HCT116 (cell line): ENCODE measurements around the gene RNF144B. TPM values are rescaled to one million over a fixed set of nuclear protein-coding genes. Genes with fewer than 3 reads are reported as not detected.

Source experiments
- ATAC-seq: fragments of 200-7000 bp; cut with Tn5 transposase; 2 replicates; pipeline ENCODE4 v1.9.1; 2020; ENCODE audit warnings: mild to moderate bottlenecking, moderate library complexity
- BruUV-seq: library from RNA; stranded (reverse); fragments of 400-500 nt; replicated peaks from 2 replicates; lab custom pipeline; 2021; lab: Mats Ljungman, UMichigan
- CTCF ChIA-PET: fragments of 300-600 bp; sonication (Branson Sonifier 250); formaldehyde crosslinking; loops from one replicate; lab custom pipeline; 2021; ENCODE audit warnings: antibody characterized with exemption; lab: Charles Lee
- POLR2A ChIA-PET: fragments of 300-600, 350-600 bp; sonication (Branson Sonifier 250); formaldehyde crosslinking; loops from one replicate; lab custom pipeline; 2021; ENCODE audit warnings: antibody characterized with exemption; lab: Charles Lee
- RAD21 ChIA-PET, 2 experiments: fragments of 300-600 bp; sonication (Branson Sonifier 250); formaldehyde crosslinking; loops; one replicate each; lab custom pipeline; 2023; ENCODE audit warnings: low total read pairs in 2 of 2; ENCODE audit not compliant: uncharacterized antibody in 2 of 2, unreplicated experiment in 2 of 2, low non-redundant PET in 1 of 2; lab: Charles Lee
- DNase-seq: peaks from one replicate; pipeline ENCODE4 v3.0.0-alpha.2; 2010; ENCODE audit warnings: low read depth, low spot score
- H2AFZ ChIP-seq: fragments of 200-600 bp; shearing (Covaris generic), sonication (generic); 2 replicates; pipeline ENCODE4 v1.6.1; 2017; ENCODE audit warnings: low read depth, mixed run types, mixed read lengths, antibody characterized with exemption, low read length; ENCODE audit not compliant: poor library complexity, severe bottlenecking
- H3K27ac ChIP-seq: 2 replicates; pipeline ENCODE4 v1.5.1; 2012; ENCODE audit warnings: low read depth, low read length
- H3K27me3 ChIP-seq: fragments of 200-600 bp; sonication (generic); 2 replicates; pipeline ENCODE4 v1.6.1; 2016; ENCODE audit warnings: mixed run types, low read length, mixed read lengths; ENCODE audit not compliant: insufficient read depth
- H3K36me3 ChIP-seq, 2 experiments: fragments of 200-500 bp in 1 of 2; fragments of 200-600 bp in 1 of 2; sonication (Bioruptor generic) in 1 of 2; sonication (generic) in 1 of 2; 2 replicates each; pipeline versions ENCODE4 v1.5.1 to v1.6.1; 2014 to 2016; ENCODE audit warnings: low read length in 2 of 2, inconsistent platforms in 1 of 2, mixed read lengths in 1 of 2, mixed run types in 1 of 2; ENCODE audit not compliant: insufficient read depth in 2 of 2, control insufficient read depth in 1 of 2
- H3K4me1 ChIP-seq, 2 experiments: fragments of 200-600 bp in 1 of 2; sonication (generic) in 1 of 2; 2 replicates each; pipeline versions ENCODE4 v1.5.1 to v1.6.1; 2012 to 2017; ENCODE audit warnings: low read length in 2 of 2, inconsistent platforms in 1 of 2, mild to moderate bottlenecking in 1 of 2, mixed read lengths in 1 of 2, mixed run types in 1 of 2, moderate library complexity in 1 of 2; ENCODE audit not compliant: insufficient read depth in 2 of 2, control insufficient read depth in 1 of 2
- H3K4me2 ChIP-seq: fragments of 200-600 bp; sonication (generic); 2 replicates; pipeline ENCODE4 v1.6.1; 2017; ENCODE audit warnings: mixed run types, low read length, mixed read lengths
- H3K4me3 ChIP-seq, 2 experiments: fragments of 200-600 bp in 1 of 2; sonication (generic) in 1 of 2; replicated peaks in 1 of 2; 2 replicates each; pipeline ENCODE4 v1.5.1; 2011 to 2016; ENCODE audit warnings: low read length in 2 of 2, control low read depth in 1 of 2, low read depth in 1 of 2, mild to moderate bottlenecking in 1 of 2, mixed read lengths in 1 of 2, mixed run types in 1 of 2
- H3K79me2 ChIP-seq: fragments of 200-600 bp; sonication (generic); 2 replicates; pipeline ENCODE4 v1.6.1; 2017; ENCODE audit warnings: mild to moderate bottlenecking, mixed run types, low read length, moderate library complexity, mixed read lengths; ENCODE audit not compliant: insufficient read depth
- H3K9ac ChIP-seq: fragments of 200-600 bp; sonication (generic); 2 replicates; pipeline ENCODE4 v1.6.1; 2016; ENCODE audit warnings: low read length, mixed read lengths
- H3K9me2 ChIP-seq: fragments of 200-600 bp; sonication (generic), shearing (Covaris generic); 2 replicates; pipeline ENCODE4 v1.6.1; 2017; ENCODE audit warnings: mixed run types, mild to moderate bottlenecking, moderate library complexity; ENCODE audit not compliant: insufficient read depth
- H3K9me3 ChIP-seq, 2 experiments: fragments of 200-500 bp in 1 of 2; fragments of 200-600 bp in 1 of 2; sonication (Bioruptor generic) in 1 of 2; sonication (generic) in 1 of 2; 2 replicates each; pipeline ENCODE4 v1.6.1; 2014 to 2017; ENCODE audit warnings: low read length in 2 of 2, mixed read lengths in 2 of 2, inconsistent platforms in 1 of 2, low read depth in 1 of 2, mild to moderate bottlenecking in 1 of 2, mixed run types in 1 of 2, moderate library complexity in 1 of 2; ENCODE audit not compliant: control insufficient read depth in 1 of 2, insufficient read depth in 1 of 2
- H4K20me1 ChIP-seq: fragments of 200-600 bp; sonication (generic), shearing (Covaris generic); 2 replicates; pipeline ENCODE4 v1.6.1; 2017; ENCODE audit warnings: mixed run types, mild to moderate bottlenecking, moderate library complexity; ENCODE audit not compliant: insufficient read depth
- ATF3 ChIP-seq: IDR thresholded peaks from 2 replicates; pipeline ENCODE4 v1.6.1; 2012
- CBX3 ChIP-seq: IDR thresholded peaks from 2 replicates; pipeline ENCODE4 v1.6.1; 2012; ENCODE audit warnings: low read depth
- CEBPB ChIP-seq: IDR thresholded peaks from 2 replicates; pipeline ENCODE4 v1.6.1; 2012; ENCODE audit warnings: low read depth
- CTCF ChIP-seq, 3 experiments: fragments of 200-600 bp in 1 of 3; sonication (generic) in 1 of 3; IDR thresholded peaks in 2 of 3; conservative IDR thresholded peaks in 1 of 3; 2 replicates each; pipeline ENCODE4 v1.5.1; 2012 to 2017; ENCODE audit warnings: low read depth in 2 of 3, low read length in 2 of 3, antibody characterized with exemption in 1 of 3, borderline replicate concordance in 1 of 3, control low read depth in 1 of 3, mild to moderate bottlenecking in 1 of 3, mixed read lengths in 1 of 3, mixed run types in 1 of 3, moderate library complexity in 1 of 3; ENCODE audit not compliant: insufficient read depth in 1 of 3
- ELF1 ChIP-seq: IDR thresholded peaks from 2 replicates; pipeline ENCODE4 v1.6.1; 2012; ENCODE audit warnings: low read depth, borderline replicate concordance
- EZH2 ChIP-seq: fragments of 200-600 bp; sonication (generic); IDR thresholded peaks from 2 replicates; pipeline ENCODE4 v1.6.1; 2017; ENCODE audit warnings: antibody characterized with exemption, mixed run types
- JUND ChIP-seq: IDR thresholded peaks from 2 replicates; pipeline ENCODE4 v1.6.1; 2012
- MAX ChIP-seq: IDR thresholded peaks from 2 replicates; pipeline ENCODE4 v1.6.1; 2012
- POLR2AphosphoS5 ChIP-seq: IDR thresholded peaks from 2 replicates; pipeline ENCODE4 v1.6.1; 2011; ENCODE audit warnings: mild to moderate bottlenecking, low read depth, low read length, moderate library complexity
- RAD21 ChIP-seq: IDR thresholded peaks from 2 replicates; pipeline ENCODE4 v1.6.1; 2012; ENCODE audit warnings: low read depth, mild to moderate bottlenecking
- SIN3A ChIP-seq: IDR thresholded peaks from 2 replicates; pipeline ENCODE4 v1.6.1; 2012; ENCODE audit warnings: low read depth
- SP1 ChIP-seq: IDR thresholded peaks from 2 replicates; pipeline ENCODE4 v1.6.1; 2012; ENCODE audit warnings: low read depth
- TCF7L2 ChIP-seq: IDR thresholded peaks from 2 replicates; pipeline ENCODE4 v1.7.0; 2011; ENCODE audit warnings: borderline replicate concordance, inconsistent platforms; ENCODE audit not compliant: insufficient read depth, insufficient read length; ENCODE audit errors: extremely low read depth
- YY1 ChIP-seq: IDR thresholded peaks from 2 replicates; pipeline ENCODE4 v1.6.1; 2011; ENCODE audit warnings: low read length, low read depth, moderate library complexity, mild to moderate bottlenecking; ENCODE audit not compliant: insufficient replicate concordance; ENCODE audit errors: extremely low read depth
- ZBTB33 ChIP-seq: IDR thresholded peaks from 2 replicates; pipeline ENCODE4 v1.6.1; 2011; ENCODE audit warnings: mild to moderate bottlenecking, low read length, moderate library complexity; ENCODE audit not compliant: insufficient replicate concordance; ENCODE audit errors: extremely low read depth
- ZFX ChIP-seq: fragments of 450-650 bp; IDR thresholded peaks from 2 replicates; pipeline ENCODE4 v1.6.1; 2017
- ZNF274 ChIP-seq: fragments of 200-500 bp; sonication (Bioruptor generic); IDR thresholded peaks from 2 replicates; pipeline ENCODE4 v1.6.1; 2014; ENCODE audit warnings: mild to moderate bottlenecking, low read depth, low read length, inconsistent platforms
- intact Hi-C: fragments of 100-400 bp; cut with micrococcal nuclease; formaldehyde crosslinking; loops from 2 replicates; pipeline ENCODE4 v1.10.0; 2022
- total RNA-seq: library from RNA; stranded (reverse); gene quantifications from one replicate; pipeline ENCODE4 v1.2.1, GENCODE V29; 2021; ENCODE audit not compliant: unreplicated experiment

Gene RNF144B
- total RNA-seq, 1 experiment from 2014 or later: 2.1 TPM

GRCh38 chr6:18342223-18342622 lies 44.9 kb upstream of the RNF144B start:
- H3K9ac ChIP-seq: no peak overlapping the region
- RAD21 ChIA-PET: no interaction called here
- POLR2A ChIA-PET: no interaction called here
- H3K27ac ChIP-seq: no peak overlapping the region
- BruUV-seq: no TSS peak
- H3K9me2 ChIP-seq: no peaks in the 10 kb centered on the region
- H2AFZ ChIP-seq: no peak overlapping the region
- H3K79me2 ChIP-seq: no peaks in the 10 kb centered on the region
- H4K20me1 ChIP-seq: no peaks in the 10 kb centered on the region
- H3K4me1 ChIP-seq: no peaks in the 10 kb centered on the region
- CTCF ChIA-PET: no interaction called here
- ATAC-seq: no peak
- no peak for DNase-seq
- H3K9me3 ChIP-seq: no peaks in the 10 kb centered on the region
- no peak overlapping the region for H3K4me2 ChIP-seq
- intact Hi-C loops: no loop called here
- H3K4me3 ChIP-seq: no peak overlapping the region
- H3K27me3 ChIP-seq: no peaks in the 10 kb centered on the region
- TF ChIP-seq SP1 (no peak), POLR2AphosphoS5 (no peak), ZNF274 (no peak), ZFX (no peak), JUND (no peak), CBX3 (no peak), ATF3 (no peak), RAD21 (no peak), YY1 (no peak), SIN3A (no peak)
- TF ChIP-seq, all 23 proteins: peak for 0
- no peaks in the 10 kb centered on the region for H3K36me3 ChIP-seq

- Histone ChIP-seq H3K9me2 (no peaks in the 10 kb centered on the region), H2AFZ (no peak overlapping the region), H3K4me3 (no peak overlapping the region), H4K20me1 (no peaks in the 10 kb centered on the region), H3K27me3 (no peaks in the 10 kb centered on the region), H3K79me2 (no peaks in the 10 kb centered on the region), H3K36me3 (no peaks in the 10 kb centered on the region), H3K4me2 (no peak overlapping the region), H3K27ac (no peak overlapping the region), H3K4me1 (no peaks in the 10 kb centered on the region), H3K9me3 (no peaks in the 10 kb centered on the region), H3K9ac (no peak overlapping the region)
- CTCF ChIA-PET: no interaction called here
- no TSS peak for BruUV-seq
- POLR2A ChIA-PET: no interaction called here
- DNase-seq (no peak), ATAC-seq (no peak)
- RAD21 ChIA-PET: no interaction called here
- intact Hi-C loops: no loop called here
- TF ChIP-seq ZBTB33: no peak
- no peak for TF ChIP-seq YY1
- TF ChIP-seq CTCF (IDR thresholded peaks at IDR 0.05 in 2 of 3, conservative IDR thresholded peaks at IDR 0.05 in 1 of 3; ENCODE audit: borderline replicate concordance in 1 of 3, insufficient read depth in 1 of 3, low read depth in 2 of 3, low read length in 2 of 3): no peak
- TF ChIP-seq MAX: no peak
- TF ChIP-seq POLR2AphosphoS5: no peak
- no peak for TF ChIP-seq ELF1
- TF ChIP-seq CBX3: no peak
- no peak for TF ChIP-seq CEBPB
- no peak for TF ChIP-seq TCF7L2
- TF ChIP-seq RAD21: no peak
- TF ChIP-seq SIN3A: no peak
- no peak for TF ChIP-seq EZH2
- TF ChIP-seq ATF3: no peak
- TF ChIP-seq ZNF274: no peak
Observed at GRCh38 chr6:18343741-18344140, 43.4 kb upstream of the RNF144B start.
